Measurements from ENCODE around the gene TNS3.

GRCh38 chr7:47557694-47558670 is 23.9 kb downstream of the TNS3 start:
- TF ChIP-seq, protein P1, sequence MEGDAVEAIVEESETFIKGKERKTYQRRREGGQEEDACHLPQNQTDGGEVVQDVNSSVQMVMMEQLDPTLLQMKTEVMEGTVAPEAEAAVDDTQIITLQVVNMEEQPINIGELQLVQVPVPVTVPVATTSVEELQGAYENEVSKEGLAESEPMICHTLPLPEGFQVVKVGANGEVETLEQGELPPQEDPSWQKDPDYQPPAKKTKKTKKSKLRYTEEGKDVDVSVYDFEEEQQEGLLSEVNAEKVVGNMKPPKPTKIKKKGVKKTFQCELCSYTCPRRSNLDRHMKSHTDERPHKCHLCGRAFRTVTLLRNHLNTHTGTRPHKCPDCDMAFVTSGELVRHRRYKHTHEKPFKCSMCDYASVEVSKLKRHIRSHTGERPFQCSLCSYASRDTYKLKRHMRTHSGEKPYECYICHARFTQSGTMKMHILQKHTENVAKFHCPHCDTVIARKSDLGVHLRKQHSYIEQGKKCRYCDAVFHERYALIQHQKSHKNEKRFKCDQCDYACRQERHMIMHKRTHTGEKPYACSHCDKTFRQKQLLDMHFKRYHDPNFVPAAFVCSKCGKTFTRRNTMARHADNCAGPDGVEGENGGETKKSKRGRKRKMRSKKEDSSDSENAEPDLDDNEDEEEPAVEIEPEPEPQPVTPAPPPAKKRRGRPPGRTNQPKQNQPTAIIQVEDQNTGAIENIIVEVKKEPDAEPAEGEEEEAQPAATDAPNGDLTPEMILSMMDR (IDR thresholded peaks at IDR 0.05; ENCODE audit: insufficient read depth, low read length), result no peak
- TF ChIP-seq SPI1 (IDR thresholded peaks at IDR 0.05; ENCODE audit: borderline replicate concordance, low read depth), result no peak
- TF ChIP-seq, protein P2, sequence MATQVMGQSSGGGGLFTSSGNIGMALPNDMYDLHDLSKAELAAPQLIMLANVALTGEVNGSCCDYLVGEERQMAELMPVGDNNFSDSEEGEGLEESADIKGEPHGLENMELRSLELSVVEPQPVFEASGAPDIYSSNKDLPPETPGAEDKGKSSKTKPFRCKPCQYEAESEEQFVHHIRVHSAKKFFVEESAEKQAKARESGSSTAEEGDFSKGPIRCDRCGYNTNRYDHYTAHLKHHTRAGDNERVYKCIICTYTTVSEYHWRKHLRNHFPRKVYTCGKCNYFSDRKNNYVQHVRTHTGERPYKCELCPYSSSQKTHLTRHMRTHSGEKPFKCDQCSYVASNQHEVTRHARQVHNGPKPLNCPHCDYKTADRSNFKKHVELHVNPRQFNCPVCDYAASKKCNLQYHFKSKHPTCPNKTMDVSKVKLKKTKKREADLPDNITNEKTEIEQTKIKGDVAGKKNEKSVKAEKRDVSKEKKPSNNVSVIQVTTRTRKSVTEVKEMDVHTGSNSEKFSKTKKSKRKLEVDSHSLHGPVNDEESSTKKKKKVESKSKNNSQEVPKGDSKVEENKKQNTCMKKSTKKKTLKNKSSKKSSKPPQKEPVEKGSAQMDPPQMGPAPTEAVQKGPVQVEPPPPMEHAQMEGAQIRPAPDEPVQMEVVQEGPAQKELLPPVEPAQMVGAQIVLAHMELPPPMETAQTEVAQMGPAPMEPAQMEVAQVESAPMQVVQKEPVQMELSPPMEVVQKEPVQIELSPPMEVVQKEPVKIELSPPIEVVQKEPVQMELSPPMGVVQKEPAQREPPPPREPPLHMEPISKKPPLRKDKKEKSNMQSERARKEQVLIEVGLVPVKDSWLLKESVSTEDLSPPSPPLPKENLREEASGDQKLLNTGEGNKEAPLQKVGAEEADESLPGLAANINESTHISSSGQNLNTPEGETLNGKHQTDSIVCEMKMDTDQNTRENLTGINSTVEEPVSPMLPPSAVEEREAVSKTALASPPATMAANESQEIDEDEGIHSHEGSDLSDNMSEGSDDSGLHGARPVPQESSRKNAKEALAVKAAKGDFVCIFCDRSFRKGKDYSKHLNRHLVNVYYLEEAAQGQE (IDR thresholded peaks at IDR 0.05; ENCODE audit: insufficient replicate concordance, low read depth), result no peak
- no peak for TF ChIP-seq POLR2AphosphoS5 (IDR thresholded peaks at IDR 0.05; ENCODE audit: low read depth)

Data from HL-60 (cell line).